CD4-positive, alpha-beta T cell treated with Interleukin-2 at 100 ng/mL for 4 hours (primary cell): Measurements from ENCODE around the gene NPY2R.

ENCODE experiments used
- DNase-seq: peaks from one replicate; pipeline ENCODE4 v3.0.0-alpha.2; 2020; ENCODE audit warnings: low spot score

The NPY2R gene

DNA sequence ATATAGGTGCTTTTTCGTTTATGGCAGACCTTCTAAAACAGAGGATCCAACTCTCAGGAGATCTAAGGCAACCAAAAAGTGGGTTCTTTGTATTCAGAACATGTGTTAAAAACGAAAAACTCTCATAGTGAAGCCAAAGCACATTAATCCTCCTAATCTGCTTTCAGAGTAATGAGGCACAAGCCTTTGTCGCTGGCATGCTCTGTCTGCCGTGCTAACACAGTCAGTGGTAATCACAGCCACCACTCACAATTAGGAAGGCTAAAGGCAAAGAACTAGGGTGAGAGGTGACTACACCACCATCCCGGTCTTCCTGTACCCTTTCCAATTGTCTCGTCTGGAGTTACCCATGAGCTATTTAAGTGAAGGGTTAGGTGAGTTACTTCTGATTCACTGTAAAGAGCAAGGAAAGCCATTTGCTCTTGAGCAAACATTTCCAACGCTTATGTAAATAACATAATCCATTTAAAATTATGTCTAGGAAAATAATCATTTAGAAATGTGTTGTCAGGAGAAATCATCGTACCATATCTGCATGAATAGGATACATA is 40.7 kb downstream of the NPY2R start:
- DNase-seq = no peak

- DNase-seq = no peak
Observed at GRCh38 chr4:155252327-155252726, 43.9 kb downstream of the NPY2R start.

DNA sequence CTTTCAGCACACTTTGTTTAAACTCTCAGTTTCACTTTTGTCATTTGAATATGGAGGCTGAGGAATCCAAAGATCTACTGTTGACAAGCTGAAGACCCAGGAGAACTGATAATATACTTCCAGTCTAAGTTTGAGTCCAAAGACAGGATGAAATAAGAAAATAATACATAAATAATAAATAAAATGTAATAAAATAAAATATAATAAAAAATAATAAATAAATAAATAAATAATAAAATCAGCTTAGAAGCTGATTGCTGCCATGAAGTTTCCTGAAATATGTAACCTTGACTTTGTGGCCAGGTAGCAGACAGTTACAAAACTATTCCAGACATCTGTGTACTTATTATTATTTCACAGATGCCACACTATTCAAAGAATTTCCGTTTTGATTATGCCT is 55.0 kb downstream of the NPY2R start:
- DNase-seq = no peak

- DNase-seq = no peak
Observed at GRCh38 chr4:155265113-155265512, 56.7 kb downstream of the NPY2R start.
